ENCODE data around the gene L3MBTL2.
A peak's percentile ranks its signal among the peaks of the same experiment; 100 is the strongest.

Gene L3MBTL2

GRCh38 chr22:41197038-41197972, 7.8 kb upstream of the L3MBTL2 start:
- H3K9me3 ChIP-seq (ENCODE audit: control insufficient read depth, insufficient read depth, low read depth, low read length) = no peaks in the 10 kb centered on the region
- H3K4me3 ChIP-seq (ENCODE audit: low read depth, low read length) = peak overlapping the region; percentile 84
- peak overlapping the region; percentile 48; the same call in 1 of the 2 replicates for H3K27ac ChIP-seq (ENCODE audit: extremely low read depth, low read depth, low read length)
- 0 out of 2 replicates have a peak, but pooled peaks cover 2% of the 10 kb centered on the region for H3K4me1 ChIP-seq (ENCODE audit: control insufficient read depth, insufficient read depth, low read length)
- ChIA-PET POLR2A (interaction anchor here (0.6 to 1.4 kb wide), 8 partner anchors 9 to 842 kb away, joined by 3 to 7 read pairs (median 4); partner anchors contain the start of genes RBX1, TEF and TOB2), CTCF (interaction anchor here (0.6 to 3.1 kb wide), 6 partner anchors 11 to 553 kb away, joined by 3 to 7 read pairs (median 4); no protein-coding TSS in a partner anchor)
- H3K36me3 ChIP-seq (ENCODE audit: control insufficient read depth in 2 of 2, insufficient read depth in 1 of 2, low read length in 2 of 2) = no peaks in the 10 kb centered on the region; a peak in 1 of 3 replicates
- TF ChIP-seq ZBTB17 (tag by site-specific recombination; IDR thresholded peaks at IDR 0.05) (peak; percentile 88), ZNF530 (tag by site-specific recombination; IDR thresholded peaks at IDR 0.05; ENCODE audit: low read depth) (no peak), KLF17 (tag by site-specific recombination; IDR thresholded peaks at IDR 0.05) (peak; percentile 80), ZNF623 (tag by site-specific recombination; IDR thresholded peaks at IDR 0.05) (no peak), SALL2 (tag by site-specific recombination; IDR thresholded peaks at IDR 0.05; ENCODE audit: borderline replicate concordance) (no peak), KLF9 (tag by site-specific recombination; IDR thresholded peaks at IDR 0.05; ENCODE audit: low read depth) (peak; percentile 48), ATF2 (tag by site-specific recombination; IDR thresholded peaks at IDR 0.05; ENCODE audit: low read depth) (no peak), ZNF837 (tag by site-specific recombination; IDR thresholded peaks at IDR 0.05) (no peak), KLF10 (tag by site-specific recombination; IDR thresholded peaks at IDR 0.05) (no peak), ZNF404 (tag by site-specific recombination; IDR thresholded peaks at IDR 0.05) (no peak), ZNF112 (tag by site-specific recombination; IDR thresholded peaks at IDR 0.05) (no peak), ZNF785 (tag by site-specific recombination; IDR thresholded peaks at IDR 0.05) (no peak), ZNF175 (tag by site-specific recombination; IDR thresholded peaks at IDR 0.05) (no peak), ZNF768 (tag by site-specific recombination; IDR thresholded peaks at IDR 0.05) (no peak), HOXA7 (CRISPR knock-in tag; IDR thresholded peaks at IDR 0.05; ENCODE audit: borderline replicate concordance) (no peak), ZNF704 (tag by site-specific recombination; IDR thresholded peaks at IDR 0.05) (no peak), ZNF473 (tag by site-specific recombination; IDR thresholded peaks at IDR 0.05) (no peak), ZNF571 (tag by site-specific recombination; IDR thresholded peaks at IDR 0.05) (no peak), ZSCAN23 (tag by site-specific recombination; IDR thresholded peaks at IDR 0.05) (no peak; the same call in 1 of the 2 replicates), SP3 (tag by site-specific recombination; IDR thresholded peaks at IDR 0.05) (peak; percentile 62), ZNF48 (tag by site-specific recombination; IDR thresholded peaks at IDR 0.05) (no peak), PRDM1 (tag by site-specific recombination; IDR thresholded peaks at IDR 0.05) (peak; percentile 91), ZBTB8A (tag by site-specific recombination; IDR thresholded peaks at IDR 0.05) (peak; percentile 96), ZNF830 (tag by site-specific recombination; IDR thresholded peaks at IDR 0.05; ENCODE audit: low read depth) (no peak), SETDB1 (IDR thresholded peaks at IDR 0.05; ENCODE audit: insufficient read length, low read length) (no peak), ZNF335 (tag by site-specific recombination; conservative IDR thresholded peaks at IDR 0.05) (peak; percentile 85), ZNF341 (tag by site-specific recombination; IDR thresholded peaks at IDR 0.05; ENCODE audit: low read depth) (peak; percentile 63), ZEB2 (tag by site-specific recombination; IDR thresholded peaks at IDR 0.05) (0 out of 2 replicates have a peak, but pooled peaks have one; percentile 11), ZNF792 (tag by site-specific recombination; IDR thresholded peaks at IDR 0.05) (no peak), ZNF138 (tag by site-specific recombination; IDR thresholded peaks at IDR 0.05; ENCODE audit: borderline replicate concordance) (no peak), ZNF140 (tag by site-specific recombination; IDR thresholded peaks at IDR 0.05) (no peak), ZNF223 (tag by site-specific recombination; IDR thresholded peaks at IDR 0.05) (no peak), ZNF18 (tag by site-specific recombination; IDR thresholded peaks at IDR 0.05) (no peak), ZNF561 (tag by site-specific recombination; IDR thresholded peaks at IDR 0.05; ENCODE audit: borderline replicate concordance) (no peak; the same call in 1 of the 2 replicates), ZNF843 (tag by site-specific recombination; IDR thresholded peaks at IDR 0.05) (no peak)
